SH-SY5Y (cell line): Measurements from ENCODE around the gene SCGB3A2.

Experiments
- GATA2 ChIP-seq: IDR thresholded peaks from 2 replicates; pipeline ENCODE4 v1.6.1; 2011; ENCODE audit warnings: mild to moderate bottlenecking, low read depth, low read length
- GATA3 ChIP-seq: IDR thresholded peaks from 2 replicates; pipeline ENCODE4 v1.6.1; 2011; ENCODE audit warnings: low read depth, mild to moderate bottlenecking, low read length, moderate library complexity

The SCGB3A2 gene

GRCh38 chr5:147892696-147893296, 14.3 kb downstream of the SCGB3A2 start:
- TF ChIP-seq GATA3 (no peak), GATA2 (no peak)

- TF ChIP-seq GATA2: no peak
- no peak for TF ChIP-seq GATA3
Observed at GRCh38 chr5:147893820-147894219, 15.3 kb downstream of the SCGB3A2 start.

DNA sequence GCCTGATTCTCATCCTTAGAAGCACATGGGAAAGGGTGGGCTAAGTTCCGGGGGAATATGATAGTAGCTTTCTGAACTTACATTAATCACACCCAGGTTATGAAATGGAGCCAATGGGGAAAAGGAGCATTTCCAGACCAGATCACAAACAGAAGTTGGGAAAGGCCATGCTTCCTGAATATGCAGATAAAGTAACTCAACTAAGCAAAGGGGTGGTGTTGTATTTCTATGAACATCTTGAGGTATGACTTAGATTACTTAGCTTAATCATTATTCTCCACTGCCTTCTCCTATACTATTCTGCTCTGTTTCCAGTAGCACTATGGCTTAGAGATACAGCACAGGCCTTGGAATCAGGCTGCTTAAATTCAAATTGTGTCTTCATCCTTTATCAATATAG, 17.4 kb downstream of the SCGB3A2 start:
- TF ChIP-seq GATA2 (no peak), GATA3 (no peak)

- TF ChIP-seq GATA3 (no peak), GATA2 (no peak)
Observed at GRCh38 chr5:147898875-147899401, 20.4 kb downstream of the SCGB3A2 start.

GRCh38 chr5:147901599-147902039, 23.1 kb downstream of the SCGB3A2 start:
- no peak for TF ChIP-seq GATA3
- TF ChIP-seq GATA2: no peak

DNA sequence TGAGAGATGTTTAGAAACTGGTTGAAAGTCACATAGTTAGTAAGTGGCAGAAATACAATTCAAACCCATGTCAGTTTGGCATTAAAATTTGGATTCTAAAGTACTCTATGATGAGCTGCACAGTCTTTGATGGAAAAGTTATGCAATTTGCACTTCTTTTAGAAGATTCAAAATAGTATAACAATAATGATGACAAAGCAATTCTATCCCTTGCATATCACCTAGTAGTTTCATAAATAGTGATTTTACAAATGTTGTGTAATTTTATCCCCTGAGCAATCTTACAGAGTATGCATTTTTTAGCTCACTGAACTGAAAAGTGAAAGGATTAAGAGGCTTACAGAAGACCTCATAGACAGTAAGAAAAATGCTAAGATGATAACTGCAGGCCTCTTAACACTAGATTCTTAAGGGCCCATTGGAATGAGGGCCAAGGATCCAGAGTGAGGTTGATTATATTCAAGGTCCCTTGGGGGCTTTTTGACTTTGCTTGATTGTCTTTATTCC, 24.2 kb downstream of the SCGB3A2 start:
- TF ChIP-seq GATA2 (no peak), GATA3 (no peak)

DNA sequence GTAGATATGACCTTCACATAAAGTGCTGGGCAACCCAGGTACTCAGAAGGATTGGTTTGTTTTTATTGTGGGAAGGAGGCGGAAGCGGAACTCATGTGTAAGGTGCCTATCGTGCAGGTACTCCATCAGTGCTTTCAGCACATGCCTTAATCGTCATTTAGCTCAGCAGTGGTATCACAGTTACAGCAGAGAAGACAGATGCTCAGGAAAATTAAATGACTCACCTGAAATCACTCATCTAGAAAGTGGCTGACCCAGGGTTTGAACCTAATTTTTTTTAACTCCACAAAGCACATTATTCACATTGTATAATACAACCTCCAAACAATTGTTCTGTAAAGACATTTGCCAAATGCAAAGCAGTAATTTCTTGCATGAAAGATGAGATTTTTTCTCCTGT, 25.6 kb downstream of the SCGB3A2 start:
- TF ChIP-seq GATA3 (no peak), GATA2 (no peak)

GRCh38 chr5:147906326-147907095, 28.0 kb downstream of the SCGB3A2 start, which contains the start of gene C5orf46:
Gene C5orf46, minus strand, starts transcription at chr5:147906538. Its CDS starts 37 bp downstream, at chr5:147906501.
- TF ChIP-seq GATA3 (no peak), GATA2 (no peak)

GRCh38 chr5:147911427-147911826, 32.9 kb downstream of the SCGB3A2 start:
- TF ChIP-seq GATA3: no peak
- TF ChIP-seq GATA2: no peak

- no peak for TF ChIP-seq GATA3
- no peak for TF ChIP-seq GATA2
Observed at GRCh38 chr5:147912011-147912410, 33.5 kb downstream of the SCGB3A2 start.

- TF ChIP-seq GATA2 (no peak), GATA3 (no peak)
Observed at GRCh38 chr5:147913786-147914185, 35.3 kb downstream of the SCGB3A2 start.

GRCh38 chr5:147918101-147918685, 39.7 kb downstream of the SCGB3A2 start:
- TF ChIP-seq GATA2: no peak
- TF ChIP-seq GATA3: no peak

DNA sequence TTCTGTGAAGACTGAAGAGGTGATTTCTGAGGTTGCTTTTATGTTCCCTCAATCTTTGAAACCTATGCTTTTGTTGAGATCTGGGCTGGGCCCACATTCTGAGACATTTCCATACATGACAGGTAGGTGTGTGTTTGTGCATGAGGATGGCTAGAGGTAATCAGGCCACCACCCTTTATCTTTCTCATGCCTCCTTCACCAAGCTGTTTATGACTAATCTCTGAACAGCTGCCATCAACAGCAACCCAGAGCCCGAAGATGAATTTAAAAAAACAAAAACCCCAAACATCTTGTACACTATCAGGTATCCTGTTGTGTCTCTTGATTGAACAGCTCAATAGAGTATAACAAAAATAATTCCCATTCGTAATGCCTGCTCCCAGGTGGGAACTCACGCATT, 40.4 kb downstream of the SCGB3A2 start:
- TF ChIP-seq GATA2 (no peak), GATA3 (no peak)

DNA sequence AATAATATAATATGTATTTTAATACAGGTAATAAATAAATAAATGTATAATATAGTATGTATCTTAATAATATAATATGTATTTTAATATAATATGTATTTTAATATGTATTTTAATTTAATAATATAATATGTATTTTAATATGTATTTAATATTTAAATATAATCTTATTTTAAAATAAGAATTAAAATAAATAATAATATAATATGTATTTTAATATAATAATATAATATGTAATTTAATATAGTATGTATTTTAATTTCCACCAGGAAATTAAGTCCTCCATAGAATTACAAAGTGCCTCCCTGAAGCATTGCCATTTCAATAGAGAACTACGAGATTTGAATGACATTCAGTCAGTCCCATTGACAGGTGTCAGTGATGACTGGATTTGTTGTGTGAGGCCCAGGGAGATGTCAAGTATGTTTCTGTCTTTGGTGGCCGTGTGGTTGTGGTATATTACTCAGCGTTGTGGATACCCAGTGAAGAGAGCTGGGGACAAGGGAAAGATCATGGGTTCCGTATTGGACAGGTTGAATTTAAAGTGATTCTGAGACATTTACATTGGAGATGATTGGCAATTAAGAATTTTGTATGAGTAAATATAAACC, 42.0 kb downstream of the SCGB3A2 start:
- TF ChIP-seq GATA3 (no peak), GATA2 (no peak)

- TF ChIP-seq GATA2 (0 out of 2 replicates have a peak, but pooled peaks have one; percentile 8), GATA3 (no peak)
Observed at GRCh38 chr5:147921136-147921535, 42.6 kb downstream of the SCGB3A2 start.
